HepG2 (cell line): ENCODE data around the gene ELL. TPM values are rescaled to one million over a fixed set of nuclear protein-coding genes. Genes with fewer than 3 reads are reported as not detected.
A peak's percentile ranks its signal among the peaks of the same experiment; 100 is the strongest.

ENCODE experiments used
- DMAP1 ChIP-seq: IDR thresholded peaks from 2 replicates; pipeline ENCODE4 v1.6.1; 2016
- GPBP1L1 ChIP-seq: sonication (generic); formaldehyde crosslinking; IDR thresholded peaks from 2 replicates; pipeline ENCODE4 v1.5.0; 2020; ENCODE audit warnings: mild to moderate bottlenecking, missing genetic modification reagents
- KLF9 ChIP-seq: IDR thresholded peaks from 2 replicates; pipeline ENCODE4 v1.6.1; 2016; ENCODE audit warnings: low read depth
- MIXL1 ChIP-seq: IDR thresholded peaks from 2 replicates; pipeline ENCODE4 v1.6.1; 2016
- NR2C2 ChIP-seq: sonication (generic); formaldehyde crosslinking; IDR thresholded peaks from 2 replicates; pipeline ENCODE4 v1.4.0; 2020; ENCODE audit warnings: missing genetic modification reagents, mild to moderate bottlenecking, moderate library complexity, borderline replicate concordance
- PCBP2 ChIP-seq: fragments of 200-400 bp; formaldehyde crosslinking; optimal IDR thresholded peaks from 2 replicates; pipeline ENCODE3; 2018; ENCODE audit warnings: low read length, low read depth; ENCODE audit not compliant: poor library complexity, severe bottlenecking
- RXRB ChIP-seq: IDR thresholded peaks from 2 replicates; pipeline ENCODE4 v1.6.1; 2016; ENCODE audit warnings: borderline replicate concordance, missing genetic modification reagents, missing compliant biosample characterization
- SP2 ChIP-seq: sonication (generic); formaldehyde crosslinking; IDR thresholded peaks from 2 replicates; pipeline ENCODE4 v1.5.1; 2020; ENCODE audit warnings: mild to moderate bottlenecking, missing genetic modification reagents
- TCF7L2 ChIP-seq: IDR thresholded peaks from 2 replicates; pipeline ENCODE4 v1.6.1; 2011; ENCODE audit warnings: mild to moderate bottlenecking, low read depth, low read length, moderate library complexity
- TSC22D2 ChIP-seq: sonication (generic); formaldehyde crosslinking; IDR thresholded peaks from 2 replicates; pipeline ENCODE4 v1.5.1; 2020; ENCODE audit warnings: missing genetic modification reagents, mild to moderate bottlenecking, borderline replicate concordance
- YEATS4 ChIP-seq: sonication (generic); formaldehyde crosslinking; IDR thresholded peaks from 2 replicates; pipeline ENCODE4 v1.4.0; 2020; ENCODE audit warnings: missing genetic modification reagents, borderline replicate concordance
- ZBTB1 ChIP-seq: sonication (generic); formaldehyde crosslinking; IDR thresholded peaks from 2 replicates; pipeline ENCODE4 v1.4.0; 2020; ENCODE audit warnings: missing genetic modification reagents, borderline replicate concordance
- ZBTB8A ChIP-seq: sonication (generic); formaldehyde crosslinking; IDR thresholded peaks from 2 replicates; pipeline ENCODE4 v1.4.0; 2020; ENCODE audit warnings: mild to moderate bottlenecking, low read depth, missing genetic modification reagents, borderline replicate concordance
- ZNF589 ChIP-seq: sonication (generic); formaldehyde crosslinking; conservative IDR thresholded peaks from 2 replicates; pipeline ENCODE4 v1.8.0; 2022; ENCODE audit warnings: mild to moderate bottlenecking, moderate library complexity, missing genetic modification reagents
- ZNF740 ChIP-seq: sonication (generic); formaldehyde crosslinking; IDR thresholded peaks from 2 replicates; pipeline ENCODE4 v1.4.0; 2020; ENCODE audit warnings: missing genetic modification reagents
- ZSCAN22 ChIP-seq: sonication (generic); formaldehyde crosslinking; IDR thresholded peaks from 2 replicates; pipeline ENCODE4 v1.4.0; 2020; ENCODE audit warnings: mild to moderate bottlenecking, missing genetic modification reagents
- polyA plus RNA-seq, 8 experiments: library from polyadenylated mRNA; depleted of rRNA in 3 of 8; stranded (reverse) in 7 of 8; unstranded in 1 of 8; fragments of >200 nt; fragmentation: Illumina TruSeq in 4 of 8; extraction: Trizol in 4 of 8; gene quantifications; 2 replicates each; pipeline versions ENCODE4 v1.2.1 to v1.2.3, GENCODE V29; 2011 to 2016; ENCODE audit warnings: low read depth in 4 of 8, missing spikeins in 1 of 8, mixed read lengths in 1 of 8; ENCODE audit not compliant: insufficient read depth in 1 of 8
- total RNA-seq, 5 experiments: library from RNA; depleted of rRNA; stranded (reverse); fragments of >200 nt; fragmentation: Illumina TruSeq; extraction: Trizol; gene quantifications; 2 replicates each; pipeline ENCODE4 v1.2.3, GENCODE V29; 2016; ENCODE audit warnings: low read depth in 1 of 5
- TF ChIP-seq, protein P1 (sequence below): IDR thresholded peaks from 2 replicates; pipeline ENCODE4 v1.6.1; 2016; ENCODE audit warnings: mild to moderate bottlenecking
- TF ChIP-seq, protein P2 (sequence below): sonication (generic); formaldehyde crosslinking; IDR thresholded peaks from one replicate; pipeline ENCODE4 v1.5.1; 2020; ENCODE audit warnings: mild to moderate bottlenecking, missing genetic modification reagents; ENCODE audit errors: not compliant biosample characterization

The ELL gene
- total and polyA plus RNA-seq, 2 of the 13 experiments (the other 11 are each of a cell fraction or from before 2014, with no cell fraction given), result 3.7 to 5.4 TPM

GRCh38 chr19:18437491-18438330, 84.2 kb downstream of the ELL start, which contains the start of gene ISYNA1 (continued):
- TF ChIP-seq PCBP2 (no peak), ZBTB8A (no peak), ZSCAN22 (0 out of 2 replicates have a peak, but pooled peaks have one; percentile 12), MIXL1 (CRISPR knock-in tag) (no peak), DMAP1 (0 out of 2 replicates have a peak, but pooled peaks have one; percentile 12), YEATS4 (no peak; the same call in 1 of the 2 replicates), TCF7L2 (no peak), ZNF589 (no peak), ZNF740 (no peak), NR2C2 (peak; percentile 21; the same call in 1 of the 2 replicates), SP2 (no peak), GPBP1L1 (no peak), KLF9 (CRISPR knock-in tag) (no peak), RXRB (no peak), TSC22D2 (CRISPR knock-in tag) (no peak), ZBTB1 (CRISPR knock-in tag) (no peak)
- TF ChIP-seq, protein P1, sequence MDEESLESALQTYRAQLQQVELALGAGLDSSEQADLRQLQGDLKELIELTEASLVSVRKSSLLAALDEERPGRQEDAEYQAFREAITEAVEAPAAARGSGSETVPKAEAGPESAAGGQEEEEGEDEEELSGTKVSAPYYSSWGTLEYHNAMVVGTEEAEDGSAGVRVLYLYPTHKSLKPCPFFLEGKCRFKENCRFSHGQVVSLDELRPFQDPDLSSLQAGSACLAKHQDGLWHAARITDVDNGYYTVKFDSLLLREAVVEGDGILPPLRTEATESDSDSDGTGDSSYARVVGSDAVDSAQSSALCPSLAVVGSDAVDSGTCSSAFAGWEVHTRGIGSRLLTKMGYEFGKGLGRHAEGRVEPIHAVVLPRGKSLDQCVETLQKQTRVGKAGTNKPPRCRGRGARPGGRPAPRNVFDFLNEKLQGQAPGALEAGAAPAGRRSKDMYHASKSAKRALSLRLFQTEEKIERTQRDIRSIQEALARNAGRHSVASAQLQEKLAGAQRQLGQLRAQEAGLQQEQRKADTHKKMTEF (CRISPR knock-in tag), result no peak
- TF ChIP-seq, protein P2, sequence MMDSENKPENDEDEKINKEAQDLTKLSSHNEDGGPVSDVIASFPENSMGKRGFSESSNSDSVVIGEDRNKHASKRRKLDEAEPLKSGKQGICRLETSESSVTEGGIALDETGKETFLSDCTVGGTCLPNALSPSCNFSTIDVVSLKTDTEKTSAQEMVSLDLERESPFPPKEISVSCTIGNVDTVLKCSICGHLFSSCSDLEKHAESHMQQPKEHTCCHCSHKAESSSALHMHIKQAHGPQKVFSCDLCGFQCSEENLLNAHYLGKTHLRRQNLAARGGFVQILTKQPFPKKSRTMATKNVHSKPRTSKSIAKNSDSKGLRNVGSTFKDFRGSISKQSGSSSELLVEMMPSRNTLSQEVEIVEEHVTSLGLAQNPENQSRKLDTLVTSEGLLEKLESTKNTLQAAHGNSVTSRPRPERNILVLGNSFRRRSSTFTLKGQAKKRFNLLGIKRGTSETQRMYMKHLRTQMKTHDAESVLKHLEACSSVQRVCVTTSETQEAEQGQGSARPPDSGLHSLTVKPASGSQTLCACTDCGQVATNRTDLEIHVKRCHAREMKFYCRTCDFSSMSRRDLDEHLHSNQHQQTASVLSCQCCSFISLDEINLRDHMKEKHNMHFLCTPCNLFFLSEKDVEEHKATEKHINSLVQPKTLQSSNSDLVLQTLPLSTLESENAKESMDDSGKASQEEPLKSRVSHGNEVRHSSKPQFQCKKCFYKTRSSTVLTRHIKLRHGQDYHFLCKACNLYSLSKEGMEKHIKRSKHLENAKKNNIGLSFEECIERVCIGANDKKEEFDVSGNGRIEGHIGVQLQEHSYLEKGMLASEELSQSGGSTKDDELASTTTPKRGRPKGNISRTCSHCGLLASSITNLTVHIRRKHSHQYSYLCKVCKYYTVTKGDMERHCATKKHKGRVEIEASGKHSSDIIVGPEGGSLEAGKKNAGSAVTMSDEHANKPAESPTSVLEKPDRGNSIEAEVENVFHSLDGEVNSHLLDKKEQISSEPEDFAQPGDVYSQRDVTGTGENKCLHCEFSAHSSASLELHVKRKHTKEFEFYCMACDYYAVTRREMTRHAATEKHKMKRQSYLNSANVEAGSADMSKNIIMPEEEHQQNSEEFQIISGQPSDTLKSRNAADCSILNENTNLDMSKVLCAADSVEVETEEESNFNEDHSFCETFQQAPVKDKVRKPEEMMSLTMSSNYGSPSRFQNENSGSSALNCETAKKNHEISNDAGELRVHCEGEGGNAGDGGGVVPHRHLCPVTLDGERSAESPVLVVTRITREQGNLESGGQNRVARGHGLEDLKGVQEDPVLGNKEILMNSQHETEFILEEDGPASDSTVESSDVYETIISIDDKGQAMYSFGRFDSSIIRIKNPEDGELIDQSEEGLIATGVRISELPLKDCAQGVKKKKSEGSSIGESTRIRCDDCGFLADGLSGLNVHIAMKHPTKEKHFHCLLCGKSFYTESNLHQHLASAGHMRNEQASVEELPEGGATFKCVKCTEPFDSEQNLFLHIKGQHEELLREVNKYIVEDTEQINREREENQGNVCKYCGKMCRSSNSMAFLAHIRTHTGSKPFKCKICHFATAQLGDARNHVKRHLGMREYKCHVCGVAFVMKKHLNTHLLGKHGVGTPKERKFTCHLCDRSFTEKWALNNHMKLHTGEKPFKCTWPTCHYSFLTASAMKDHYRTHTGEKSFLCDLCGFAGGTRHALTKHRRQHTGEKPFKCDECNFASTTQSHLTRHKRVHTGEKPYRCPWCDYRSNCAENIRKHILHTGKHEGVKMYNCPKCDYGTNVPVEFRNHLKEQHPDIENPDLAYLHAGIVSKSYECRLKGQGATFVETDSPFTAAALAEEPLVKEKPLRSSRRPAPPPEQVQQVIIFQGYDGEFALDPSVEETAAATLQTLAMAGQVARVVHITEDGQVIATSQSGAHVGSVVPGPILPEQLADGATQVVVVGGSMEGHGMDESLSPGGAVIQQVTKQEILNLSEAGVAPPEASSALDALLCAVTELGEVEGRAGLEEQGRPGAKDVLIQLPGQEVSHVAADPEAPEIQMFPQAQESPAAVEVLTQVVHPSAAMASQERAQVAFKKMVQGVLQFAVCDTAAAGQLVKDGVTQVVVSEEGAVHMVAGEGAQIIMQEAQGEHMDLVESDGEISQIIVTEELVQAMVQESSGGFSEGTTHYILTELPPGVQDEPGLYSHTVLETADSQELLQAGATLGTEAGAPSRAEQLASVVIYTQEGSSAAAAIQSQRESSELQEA (CRISPR knock-in tag), result no peak
